ENCODE data around the gene NFIC.

NFIC gene

DNA sequence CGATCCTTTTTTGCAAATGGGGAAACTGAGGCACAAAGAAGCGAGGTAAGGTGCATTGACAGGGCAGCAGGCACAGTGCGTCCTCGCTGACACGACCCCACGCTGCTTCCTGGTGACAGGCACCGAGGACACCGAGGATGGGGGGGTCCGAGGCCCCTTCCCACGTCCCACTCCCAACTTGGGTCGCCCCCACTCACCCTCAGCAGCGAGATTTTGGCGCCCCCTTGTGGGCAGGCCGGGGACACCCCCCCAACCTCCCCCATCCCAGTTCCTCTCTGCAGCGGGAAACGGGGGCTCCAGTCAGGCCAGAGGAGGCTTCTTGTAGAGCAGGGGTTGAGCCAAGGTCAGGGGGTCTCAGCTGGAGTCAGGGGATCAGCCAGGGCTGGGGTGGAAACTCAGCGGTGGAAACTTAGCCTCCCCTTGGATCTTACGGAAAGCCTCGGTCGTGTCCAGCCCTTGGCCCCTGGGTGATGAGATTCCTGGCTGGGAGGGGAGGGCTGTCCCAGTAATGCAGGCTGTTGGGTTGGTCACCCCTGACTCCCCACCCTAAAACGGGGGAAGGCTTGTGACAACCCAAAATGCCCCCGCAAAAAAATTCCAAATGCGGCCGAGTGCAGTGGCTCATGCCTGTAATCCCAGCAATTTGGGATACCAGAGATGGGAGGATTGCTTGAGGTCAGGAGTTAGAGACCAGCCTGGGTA is 105.7 kb downstream of the NFIC start:
- no peak for DNase-seq

DNA sequence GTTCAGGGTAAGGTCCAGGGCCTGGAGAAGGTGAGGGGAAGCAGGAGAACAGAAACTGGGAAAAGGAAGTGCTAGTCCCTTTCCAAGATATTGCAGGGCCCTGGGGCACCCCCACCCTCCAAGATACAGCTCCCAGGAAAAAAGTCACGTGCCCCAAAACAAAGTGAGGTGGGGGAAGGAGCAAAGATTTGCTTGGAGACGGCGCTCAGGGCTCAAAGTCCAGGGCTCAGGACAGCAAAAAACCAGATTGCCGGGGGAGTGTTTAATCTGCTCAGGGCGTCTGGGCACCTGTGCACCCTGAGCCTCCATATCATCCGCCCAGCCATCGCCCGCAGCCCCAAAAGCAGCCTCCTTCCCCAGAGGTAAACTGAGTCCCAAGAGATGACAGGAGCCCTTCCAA is 107.6 kb downstream of the NFIC start:
- no peak for DNase-seq

GRCh38 chr19:3474614-3475013 is 108.2 kb downstream of the NFIC start:
- no peak for DNase-seq

- no peak for DNase-seq
These were observed 109.1 kb downstream of the NFIC start for GRCh38 chr19:3475449-3475848.

GRCh38 chr19:3476830-3477229 is 110.4 kb downstream of the NFIC start:
- DNase-seq: no peak

DNA sequence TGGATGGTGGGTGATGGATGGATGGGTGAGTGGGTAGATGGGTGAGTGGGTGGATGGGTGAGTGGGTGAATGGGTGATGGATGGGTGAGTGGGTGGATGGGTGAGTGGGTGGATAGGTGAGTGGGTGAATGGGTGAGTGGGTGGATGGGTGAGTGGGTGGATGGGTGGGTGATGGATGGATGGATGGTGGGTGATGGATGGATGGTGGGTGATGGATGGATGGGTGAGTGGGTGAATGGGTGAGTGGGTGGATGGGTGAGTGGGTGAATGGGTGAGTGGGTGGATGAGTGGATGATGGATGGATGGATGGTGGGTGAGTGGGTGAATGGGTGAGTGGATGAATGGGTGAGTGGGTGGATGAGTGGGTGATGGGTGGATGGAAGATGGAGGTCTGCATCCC is 111.1 kb downstream of the NFIC start:
- no peak for DNase-seq

DNA sequence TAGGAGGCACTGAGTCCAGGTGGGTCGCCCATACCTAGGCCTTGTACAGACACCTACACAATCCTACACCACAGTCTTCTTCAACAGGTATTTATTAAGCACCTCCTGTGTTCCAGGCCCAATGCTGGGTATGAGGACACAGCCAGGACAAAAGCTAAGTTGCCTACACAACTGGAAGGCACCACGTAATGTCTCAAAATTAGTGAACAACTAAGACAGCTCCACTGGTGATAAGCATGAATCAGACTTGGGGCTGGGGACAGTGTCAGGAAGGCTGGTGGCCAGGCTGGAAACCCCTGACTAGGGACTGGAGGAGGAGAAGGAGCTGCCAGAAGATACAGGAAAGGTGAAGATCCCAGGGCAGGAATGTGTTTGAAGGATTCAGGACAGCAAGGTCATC is 111.6 kb downstream of the NFIC start:
- DNase-seq: no peak

DNA sequence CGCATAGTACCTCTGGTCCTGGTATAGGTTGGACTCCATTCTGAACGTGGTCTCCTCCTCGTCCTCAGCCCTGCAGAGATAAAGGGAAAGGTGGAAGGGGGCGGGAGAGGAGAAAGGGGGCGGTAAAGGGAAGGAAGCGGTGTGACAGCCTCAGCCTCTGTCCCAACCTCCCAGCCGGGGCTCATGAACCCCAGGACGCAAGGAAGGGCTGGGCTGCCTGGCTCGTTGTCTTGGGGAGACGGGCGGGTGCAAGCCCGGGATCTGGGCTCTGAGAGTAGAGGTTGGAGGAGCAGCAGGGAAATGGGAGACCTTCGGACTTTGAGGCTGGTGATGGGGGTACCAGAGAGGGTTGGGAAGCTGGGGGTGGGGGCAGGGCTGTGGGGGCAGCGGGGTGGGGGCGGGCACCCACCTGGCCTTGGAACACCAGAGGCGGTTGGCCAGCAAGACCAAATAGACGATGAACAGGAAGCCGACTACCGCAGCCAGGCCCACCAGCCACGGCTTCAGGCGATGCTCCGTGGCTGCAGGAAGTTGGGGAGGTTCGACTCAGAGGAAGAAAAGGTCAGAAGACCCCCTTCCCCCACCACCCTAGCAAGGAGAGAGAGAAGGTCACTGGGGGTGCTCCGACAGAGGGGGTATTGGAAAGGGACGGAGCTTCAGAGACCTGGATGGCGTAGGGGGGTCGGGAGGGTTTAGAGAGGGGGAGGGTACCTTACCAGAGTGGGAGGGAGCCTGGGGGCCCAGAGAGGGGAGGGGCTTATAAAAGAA is 112.2 kb downstream of the NFIC start:
- DNase-seq: no peak

DNA sequence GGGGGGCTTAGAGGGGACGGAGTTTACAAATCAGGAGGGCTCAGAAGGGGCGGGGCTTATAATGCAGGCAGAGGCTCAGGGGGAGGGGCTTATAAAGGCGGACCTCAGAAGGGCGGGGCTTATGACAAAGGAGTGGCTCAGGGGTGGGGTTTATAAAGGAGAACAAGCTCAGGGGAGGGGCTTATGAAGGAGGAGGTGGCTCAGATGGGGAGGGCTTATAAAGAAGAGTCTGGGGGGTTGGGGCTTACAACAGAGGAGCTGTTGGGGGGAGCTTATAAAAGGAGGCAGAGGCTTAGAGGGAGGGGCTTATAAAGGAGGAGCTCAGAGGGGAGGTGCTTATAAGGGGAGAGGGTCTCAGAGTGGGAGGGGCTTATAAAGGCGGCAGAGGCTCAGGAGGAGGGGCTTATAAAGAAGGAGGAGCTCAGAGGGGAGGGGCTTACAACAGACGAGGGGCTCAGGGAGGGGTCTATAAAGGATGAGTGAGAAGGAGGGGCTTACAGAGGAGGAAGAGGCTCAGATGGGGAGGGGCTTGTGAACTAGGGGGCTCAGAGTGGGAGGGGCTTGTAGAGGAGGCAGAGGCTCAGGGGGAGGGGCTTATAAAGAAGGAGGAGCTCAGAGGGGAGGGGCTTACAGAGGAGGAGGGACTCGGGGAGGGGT is 112.9 kb downstream of the NFIC start:
- no peak for DNase-seq

- no peak for DNase-seq
These were observed 113.4 kb downstream of the NFIC start for GRCh38 chr19:3479834-3480215.

DNA sequence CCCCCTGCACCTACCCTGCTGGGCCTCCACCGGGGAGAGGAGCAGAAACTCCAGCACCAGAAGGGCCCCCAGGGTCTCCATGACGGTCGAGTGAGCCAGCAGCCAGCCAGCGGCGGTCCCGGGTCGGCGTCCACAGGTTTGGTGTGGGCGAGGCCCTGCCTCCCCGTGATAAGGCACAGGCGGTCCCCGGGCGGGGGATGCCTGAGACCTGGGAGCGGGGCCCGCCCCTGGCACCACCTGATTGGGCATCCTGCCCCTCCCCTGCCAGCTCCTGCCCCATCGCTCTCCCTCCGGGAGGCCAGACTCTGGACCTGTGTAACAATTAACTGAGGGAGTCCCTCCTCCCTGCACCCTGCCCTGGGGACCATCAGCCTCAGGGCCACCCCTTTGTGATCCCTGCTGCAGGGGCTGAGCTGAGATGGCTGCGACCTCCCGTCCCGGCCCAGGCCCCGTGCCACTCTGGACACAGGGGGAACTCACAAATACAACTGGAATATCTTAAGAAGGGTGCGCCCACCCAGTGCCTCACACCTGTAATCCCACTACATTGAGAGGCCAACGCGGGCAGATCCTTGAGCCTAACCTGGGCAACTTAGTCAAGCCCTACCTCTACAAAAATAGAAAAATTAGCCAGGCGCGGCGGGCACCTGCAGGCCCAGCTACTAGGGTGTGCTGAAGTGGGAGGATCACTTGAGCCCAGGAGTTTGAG is 114.2 kb downstream of the NFIC start, which contains the start of gene SMIM24:
TSS of gene SMIM24 (minus strand) at position 143 of the 709 bp plus-strand sequence. CDS start at position 81, 62 bp downstream.
- no peak for DNase-seq

- no peak for DNase-seq
These were observed 115.1 kb downstream of the NFIC start for GRCh38 chr19:3481241-3482090.

DNA sequence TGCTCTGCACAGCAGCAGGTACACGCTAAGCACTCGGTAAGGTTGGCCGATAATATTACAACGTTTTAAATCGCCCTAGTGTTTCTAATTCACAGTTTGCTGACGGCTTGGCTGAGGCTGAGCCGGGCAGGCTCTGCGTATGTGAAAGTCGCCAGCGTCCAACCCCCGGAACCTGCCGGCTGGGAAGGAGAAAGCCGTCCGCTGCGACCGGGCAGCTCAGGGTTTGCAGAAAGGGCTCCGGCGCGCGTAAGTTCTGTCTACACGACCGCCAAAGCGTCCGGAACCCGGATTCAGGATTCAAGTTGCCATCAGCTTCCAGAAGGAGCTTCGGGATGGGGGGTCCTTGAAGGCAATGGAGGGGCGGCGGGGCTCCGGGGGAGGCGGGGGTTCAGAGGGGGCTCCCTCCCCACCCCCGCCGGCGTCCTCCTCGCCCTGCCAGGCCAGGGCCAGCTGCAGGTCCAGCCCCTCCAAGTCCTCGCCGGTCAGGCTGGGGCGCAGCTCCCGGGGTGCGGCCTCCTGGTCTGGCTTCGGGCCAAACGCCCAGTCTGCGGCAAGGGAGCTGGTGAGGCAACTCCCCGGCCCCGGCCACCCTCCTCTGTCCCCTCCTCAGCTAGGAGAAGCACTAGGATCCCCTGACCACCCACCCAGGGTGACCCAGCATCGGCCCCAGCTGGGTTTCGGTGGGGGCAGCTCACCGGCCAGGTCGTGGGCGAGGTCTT is 116.3 kb downstream of the NFIC start:
- no peak for DNase-seq

DNA sequence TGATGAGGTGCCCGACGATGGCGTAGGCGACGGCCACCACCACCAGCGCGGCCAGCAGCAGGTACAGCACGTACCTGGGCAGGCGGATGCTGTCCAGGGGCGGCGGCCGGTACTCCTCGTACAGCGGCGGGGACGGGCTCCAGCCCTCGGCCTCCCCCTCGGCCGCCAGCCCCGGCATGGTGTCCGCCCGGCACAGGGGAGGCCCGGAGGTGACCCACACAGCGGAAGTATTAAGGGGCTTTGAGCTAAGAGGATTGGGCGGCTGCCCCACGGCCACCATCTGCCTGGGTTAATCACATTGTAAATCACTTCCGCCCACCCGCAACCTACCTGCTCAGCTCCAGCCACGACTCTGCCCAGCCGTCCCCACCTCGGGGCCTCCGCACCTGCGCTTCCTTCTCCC is 116.8 kb downstream of the NFIC start, which contains the start of gene SMIM44:
TSS of gene SMIM44 (minus strand) at position 216 of the 403 bp plus-strand sequence. CDS start at position 178, 38 bp downstream.
- no peak for DNase-seq

GRCh38 chr19:3491396-3492119 is 125.2 kb downstream of the NFIC start:
- no peak for DNase-seq

GRCh38 chr19:3492131-3492839 is 125.9 kb downstream of the NFIC start:
- DNase-seq: no peak

DNA sequence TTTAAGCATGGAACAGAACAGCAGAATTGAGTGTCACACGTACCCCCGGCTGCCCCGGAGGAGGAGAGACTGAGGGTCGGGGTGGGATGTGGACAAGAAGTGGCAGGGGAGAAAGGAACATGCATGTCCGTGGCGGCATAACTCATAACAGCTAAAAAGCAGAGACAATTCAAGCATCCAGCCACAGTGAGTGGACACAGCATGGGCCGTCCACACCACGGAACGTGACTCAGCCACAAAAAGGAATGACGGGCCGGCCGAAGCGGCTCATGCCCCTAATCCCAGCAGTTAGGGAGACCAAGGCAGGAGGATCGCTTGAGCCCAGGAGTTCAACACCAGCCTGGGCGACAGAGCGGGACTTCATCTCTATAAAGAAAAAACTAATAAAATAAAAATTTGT is 126.5 kb downstream of the NFIC start:
- DNase-seq: no peak

GRCh38 chr19:3493651-3494050 is 127.3 kb downstream of the NFIC start:
- no peak for DNase-seq

DNA sequence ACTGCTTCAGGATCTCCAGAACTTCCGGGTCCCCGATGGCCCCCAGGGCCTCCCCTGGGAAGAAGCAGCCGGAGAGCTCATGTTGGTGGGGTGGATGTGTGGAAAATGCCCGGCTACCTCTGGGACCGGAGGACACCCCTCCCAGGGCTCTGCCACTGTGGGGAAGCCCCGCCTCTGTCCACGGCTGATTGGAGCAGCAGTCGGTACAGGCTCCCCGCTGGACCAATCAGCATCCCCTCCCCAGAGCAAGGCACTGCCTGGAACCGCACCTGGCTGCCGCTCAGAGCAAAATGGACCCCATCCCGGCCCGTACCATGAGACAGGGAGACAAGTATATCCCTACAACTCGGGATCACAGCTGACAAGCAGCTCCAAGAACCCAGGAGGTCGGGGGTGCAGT is 127.7 kb downstream of the NFIC start:
- DNase-seq: no peak

DNA sequence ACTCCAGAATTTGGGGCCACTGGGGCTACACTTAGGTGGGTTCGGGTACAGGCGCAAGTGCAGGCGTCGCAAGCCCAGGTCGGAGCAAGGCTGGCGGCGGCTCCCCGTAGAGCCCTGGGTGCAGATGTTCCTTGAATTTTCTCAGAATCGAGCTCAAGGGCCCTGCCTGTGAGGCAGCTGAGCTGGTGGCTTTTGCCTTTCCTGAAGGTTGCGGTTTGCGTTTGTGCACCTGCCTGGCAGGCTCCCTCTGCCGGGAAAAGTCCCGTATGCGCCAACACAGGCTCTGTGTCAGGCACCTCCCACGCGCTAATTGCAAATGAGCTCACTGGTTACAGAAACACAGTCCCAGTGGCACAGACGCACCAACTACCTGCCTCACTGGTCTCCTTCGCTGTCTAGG is 128.2 kb downstream of the NFIC start:
- no peak for DNase-seq
